ENCODE results near the gene DDX5. TPM values are rescaled to one million over a fixed set of nuclear protein-coding genes. Genes with fewer than 3 reads are reported as not detected.

The DDX5 gene
- total and polyA plus RNA-seq, 2 of the 13 experiments (the other 11 are each of a cell fraction or from before 2014, with no cell fraction given) = 503 to 684 TPM

DNA sequence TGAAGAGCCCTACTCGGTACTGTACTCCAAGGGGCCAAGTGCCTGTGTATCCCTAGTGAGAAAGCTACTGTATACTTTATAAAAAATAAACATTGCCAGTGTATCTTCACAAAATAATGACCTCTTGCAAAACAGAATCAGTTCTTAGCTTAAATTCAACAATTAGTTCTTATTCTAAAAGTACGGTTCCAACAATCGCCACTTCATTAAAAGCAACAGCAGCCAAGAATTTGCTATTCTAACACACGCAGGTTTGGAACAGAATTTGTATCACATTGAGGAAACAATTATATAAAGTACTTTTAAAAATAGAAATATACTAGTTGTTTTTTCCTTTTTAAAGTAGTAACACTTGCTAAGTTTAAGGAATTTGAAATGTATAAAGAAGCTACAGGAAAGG is 49.2 kb upstream of the DDX5 start:
- no peak for FAIRE-seq
- WGBS (ENCODE audit: low lambda C conversion rate) = 96% methylated on average over 4 of the region's 4 CpGs
- Histone ChIP-seq H3K4me1 (ENCODE audit: insufficient read depth, low read length) (no peaks in the 10 kb centered on the region), H3K79me2 (ENCODE audit: insufficient read depth, low read length) (no peaks in the 10 kb centered on the region), H3K9me3 (ENCODE audit: low read length) (no peaks in the 10 kb centered on the region), H3K27ac (ENCODE audit: extremely low read length, insufficient read depth, low read length) (no peak overlapping the region), H3K4me3 (replicated peaks in 1 of 3; ENCODE audit: insufficient read depth in 1 of 3, low read depth in 2 of 3, low read length in 3 of 3) (no peak overlapping the region), H2AFZ (ENCODE audit: low read length) (no peak overlapping the region), H3K4me2 (ENCODE audit: low read depth, low read length) (no peak overlapping the region), H3K27me3 (ENCODE audit: control insufficient read depth in 1 of 2, insufficient read depth in 2 of 2, low read length in 2 of 2) (no peaks in the 10 kb centered on the region; a peak in 1 of 5 replicates), H4K20me1 (ENCODE audit: insufficient read depth, low read length) (no peaks in the 10 kb centered on the region), H3K36me3 (replicated peaks in 1 of 2; ENCODE audit: control insufficient read depth in 1 of 2, insufficient read depth in 2 of 2, low read length in 2 of 2) (peaks cover 7 to 24% of the 10 kb centered on the region in 2 experiments; a peak in 4 of 5 replicates), H3K9ac (ENCODE audit: insufficient read depth, low read depth, low read length) (no peak overlapping the region)
- in situ Hi-C loops (cut with HindIII; ENCODE audit: extremely low pct_ligation_motif_present, low pct_unique_long_range_greater_than_20kb) (no loop called here), intact Hi-C loops (cut with micrococcal nuclease; ENCODE audit: unreplicated experiment) (no loop called here)
- POLR2A ChIA-PET = no interaction called here
- ATAC-seq = no peak
- no peak for DNase-seq (ENCODE audit: low spot score)
- CTCF ChIA-PET (ENCODE audit: low intra/inter-chr PET ratio, low total read pairs) = no interaction called here
- BruUV-seq (replicated peaks) = no TSS peak
- TF ChIP-seq NR2C2 (CRISPR knock-in tag; IDR thresholded peaks at IDR 0.05; ENCODE audit: borderline replicate concordance) (no peak), KDM6A (CRISPR knock-in tag; IDR thresholded peaks at IDR 0.05; ENCODE audit: low read depth) (no peak), HNRNPLL (IDR thresholded peaks at IDR 0.05; ENCODE audit: low read depth, low read length, poor library complexity, severe bottlenecking) (no peak), HMG20B (CRISPR knock-in tag; conservative IDR thresholded peaks at IDR 0.05) (no peak), ZNF841 (CRISPR knock-in tag; IDR thresholded peaks at IDR 0.05; ENCODE audit: borderline replicate concordance) (no peak), ZNF30 (CRISPR knock-in tag; IDR thresholded peaks at IDR 0.05) (no peak)
- TF ChIP-seq, protein P1, sequence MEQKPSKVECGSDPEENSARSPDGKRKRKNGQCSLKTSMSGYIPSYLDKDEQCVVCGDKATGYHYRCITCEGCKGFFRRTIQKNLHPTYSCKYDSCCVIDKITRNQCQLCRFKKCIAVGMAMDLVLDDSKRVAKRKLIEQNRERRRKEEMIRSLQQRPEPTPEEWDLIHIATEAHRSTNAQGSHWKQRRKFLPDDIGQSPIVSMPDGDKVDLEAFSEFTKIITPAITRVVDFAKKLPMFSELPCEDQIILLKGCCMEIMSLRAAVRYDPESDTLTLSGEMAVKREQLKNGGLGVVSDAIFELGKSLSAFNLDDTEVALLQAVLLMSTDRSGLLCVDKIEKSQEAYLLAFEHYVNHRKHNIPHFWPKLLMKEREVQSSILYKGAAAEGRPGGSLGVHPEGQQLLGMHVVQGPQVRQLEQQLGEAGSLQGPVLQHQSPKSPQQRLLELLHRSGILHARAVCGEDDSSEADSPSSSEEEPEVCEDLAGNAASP (CRISPR knock-in tag; IDR thresholded peaks at IDR 0.05; ENCODE audit: borderline replicate concordance) = no peak
- TF ChIP-seq, protein P2, sequence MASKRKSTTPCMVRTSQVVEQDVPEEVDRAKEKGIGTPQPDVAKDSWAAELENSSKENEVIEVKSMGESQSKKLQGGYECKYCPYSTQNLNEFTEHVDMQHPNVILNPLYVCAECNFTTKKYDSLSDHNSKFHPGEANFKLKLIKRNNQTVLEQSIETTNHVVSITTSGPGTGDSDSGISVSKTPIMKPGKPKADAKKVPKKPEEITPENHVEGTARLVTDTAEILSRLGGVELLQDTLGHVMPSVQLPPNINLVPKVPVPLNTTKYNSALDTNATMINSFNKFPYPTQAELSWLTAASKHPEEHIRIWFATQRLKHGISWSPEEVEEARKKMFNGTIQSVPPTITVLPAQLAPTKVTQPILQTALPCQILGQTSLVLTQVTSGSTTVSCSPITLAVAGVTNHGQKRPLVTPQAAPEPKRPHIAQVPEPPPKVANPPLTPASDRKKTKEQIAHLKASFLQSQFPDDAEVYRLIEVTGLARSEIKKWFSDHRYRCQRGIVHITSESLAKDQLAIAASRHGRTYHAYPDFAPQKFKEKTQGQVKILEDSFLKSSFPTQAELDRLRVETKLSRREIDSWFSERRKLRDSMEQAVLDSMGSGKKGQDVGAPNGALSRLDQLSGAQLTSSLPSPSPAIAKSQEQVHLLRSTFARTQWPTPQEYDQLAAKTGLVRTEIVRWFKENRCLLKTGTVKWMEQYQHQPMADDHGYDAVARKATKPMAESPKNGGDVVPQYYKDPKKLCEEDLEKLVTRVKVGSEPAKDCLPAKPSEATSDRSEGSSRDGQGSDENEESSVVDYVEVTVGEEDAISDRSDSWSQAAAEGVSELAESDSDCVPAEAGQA (IDR thresholded peaks at IDR 0.05; ENCODE audit: low read depth) = no peak
- TF ChIP-seq, protein P2 (CRISPR knock-in tag; IDR thresholded peaks at IDR 0.05; ENCODE audit: borderline replicate concordance) = no peak
- TF ChIP-seq, protein P3, sequence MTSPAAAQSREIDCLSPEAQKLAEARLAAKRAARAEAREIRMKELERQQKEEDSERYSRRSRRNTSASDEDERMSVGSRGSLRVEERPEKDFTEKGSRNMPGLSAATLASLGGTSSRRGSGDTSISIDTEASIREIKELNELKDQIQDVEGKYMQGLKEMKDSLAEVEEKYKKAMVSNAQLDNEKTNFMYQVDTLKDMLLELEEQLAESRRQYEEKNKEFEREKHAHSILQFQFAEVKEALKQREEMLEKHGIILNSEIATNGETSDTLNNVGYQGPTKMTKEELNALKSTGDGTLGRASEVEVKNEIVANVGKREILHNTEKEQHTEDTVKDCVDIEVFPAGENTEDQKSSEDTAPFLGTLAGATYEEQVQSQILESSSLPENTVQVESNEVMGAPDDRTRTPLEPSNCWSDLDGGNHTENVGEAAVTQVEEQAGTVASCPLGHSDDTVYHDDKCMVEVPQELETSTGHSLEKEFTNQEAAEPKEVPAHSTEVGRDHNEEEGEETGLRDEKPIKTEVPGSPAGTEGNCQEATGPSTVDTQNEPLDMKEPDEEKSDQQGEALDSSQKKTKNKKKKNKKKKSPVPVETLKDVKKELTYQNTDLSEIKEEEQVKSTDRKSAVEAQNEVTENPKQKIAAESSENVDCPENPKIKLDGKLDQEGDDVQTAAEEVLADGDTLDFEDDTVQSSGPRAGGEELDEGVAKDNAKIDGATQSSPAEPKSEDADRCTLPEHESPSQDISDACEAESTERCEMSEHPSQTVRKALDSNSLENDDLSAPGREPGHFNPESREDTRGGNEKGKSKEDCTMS (CRISPR knock-in tag; conservative IDR thresholded peaks at IDR 0.05) = no peak
- TF ChIP-seq, protein P4, sequence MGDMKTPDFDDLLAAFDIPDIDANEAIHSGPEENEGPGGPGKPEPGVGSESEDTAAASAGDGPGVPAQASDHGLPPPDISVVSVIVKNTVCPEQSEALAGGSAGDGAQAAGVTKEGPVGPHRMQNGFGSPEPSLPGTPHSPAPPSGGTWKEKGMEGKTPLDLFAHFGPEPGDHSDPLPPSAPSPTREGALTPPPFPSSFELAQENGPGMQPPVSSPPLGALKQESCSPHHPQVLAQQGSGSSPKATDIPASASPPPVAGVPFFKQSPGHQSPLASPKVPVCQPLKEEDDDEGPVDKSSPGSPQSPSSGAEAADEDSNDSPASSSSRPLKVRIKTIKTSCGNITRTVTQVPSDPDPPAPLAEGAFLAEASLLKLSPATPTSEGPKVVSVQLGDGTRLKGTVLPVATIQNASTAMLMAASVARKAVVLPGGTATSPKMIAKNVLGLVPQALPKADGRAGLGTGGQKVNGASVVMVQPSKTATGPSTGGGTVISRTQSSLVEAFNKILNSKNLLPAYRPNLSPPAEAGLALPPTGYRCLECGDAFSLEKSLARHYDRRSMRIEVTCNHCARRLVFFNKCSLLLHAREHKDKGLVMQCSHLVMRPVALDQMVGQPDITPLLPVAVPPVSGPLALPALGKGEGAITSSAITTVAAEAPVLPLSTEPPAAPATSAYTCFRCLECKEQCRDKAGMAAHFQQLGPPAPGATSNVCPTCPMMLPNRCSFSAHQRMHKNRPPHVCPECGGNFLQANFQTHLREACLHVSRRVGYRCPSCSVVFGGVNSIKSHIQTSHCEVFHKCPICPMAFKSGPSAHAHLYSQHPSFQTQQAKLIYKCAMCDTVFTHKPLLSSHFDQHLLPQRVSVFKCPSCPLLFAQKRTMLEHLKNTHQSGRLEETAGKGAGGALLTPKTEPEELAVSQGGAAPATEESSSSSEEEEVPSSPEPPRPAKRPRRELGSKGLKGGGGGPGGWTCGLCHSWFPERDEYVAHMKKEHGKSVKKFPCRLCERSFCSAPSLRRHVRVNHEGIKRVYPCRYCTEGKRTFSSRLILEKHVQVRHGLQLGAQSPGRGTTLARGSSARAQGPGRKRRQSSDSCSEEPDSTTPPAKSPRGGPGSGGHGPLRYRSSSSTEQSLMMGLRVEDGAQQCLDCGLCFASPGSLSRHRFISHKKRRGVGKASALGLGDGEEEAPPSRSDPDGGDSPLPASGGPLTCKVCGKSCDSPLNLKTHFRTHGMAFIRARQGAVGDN (CRISPR knock-in tag; IDR thresholded peaks at IDR 0.05) = no peak

Data from HepG2 (cell line).